CD4-positive, alpha-beta memory T cell (primary cell): ENCODE data around the gene RABEP2. TPM values are rescaled to one million over a fixed set of nuclear protein-coding genes. Genes with fewer than 3 reads are reported as not detected.

Source experiments
- CTCF ChIA-PET: fragments of 350-600 bp; sonication (Branson Sonifier 250); formaldehyde crosslinking; loops from one replicate; lab custom pipeline; 2021; ENCODE audit warnings: inconsistent platforms; ENCODE audit not compliant: partially characterized antibody; lab: Charles Lee
- POLR2A ChIA-PET: fragments of 350-600 bp; sonication (Branson Sonifier 250); formaldehyde crosslinking; loops from one replicate; lab custom pipeline; 2021; ENCODE audit not compliant: partially characterized antibody; lab: Charles Lee
- DNase-seq, 5 donors: peaks; one replicate each; pipeline versions ENCODE4 v3.0.0 to v3.0.0-alpha.2; 2020 to 2022; ENCODE audit warnings: mixed read lengths in 1 of 5
- H3K27ac ChIP-seq: one replicate; pipeline ENCODE4 v1.7.0; 2013; ENCODE audit warnings: low read depth, low read length
- H3K27me3 ChIP-seq: 2 replicates; pipeline ENCODE4 v1.7.0; 2013; ENCODE audit warnings: mild to moderate bottlenecking, low read length, moderate library complexity; ENCODE audit not compliant: insufficient read depth
- H3K36me3 ChIP-seq: 2 replicates; pipeline ENCODE4 v1.7.0; 2013; ENCODE audit warnings: mild to moderate bottlenecking, low read length, moderate library complexity; ENCODE audit not compliant: insufficient read depth
- H3K4me1 ChIP-seq: 2 replicates; pipeline ENCODE4 v1.7.0; 2013; ENCODE audit warnings: mild to moderate bottlenecking, low read length, moderate library complexity; ENCODE audit not compliant: insufficient read depth
- H3K4me3 ChIP-seq, 2 donors: one replicate each; pipeline ENCODE4 v1.7.0; 2013; ENCODE audit warnings: low read length in 2 of 2, mild to moderate bottlenecking in 1 of 2
- H3K9me3 ChIP-seq, 2 donors: one replicate each; pipeline ENCODE4 v1.7.0; 2013; ENCODE audit warnings: low read length in 2 of 2, control low read depth in 1 of 2; ENCODE audit not compliant: control insufficient read depth in 1 of 2
- H3K27ac Mint-ChIP-seq, 7 donors: one replicate each; pipeline ENCODE4 v1.8.0; 2020 to 2021; ENCODE audit warnings: mixed read lengths in 7 of 7, mild to moderate bottlenecking in 6 of 7, inconsistent platforms in 3 of 7, moderate library complexity in 3 of 7
- H3K27me3 Mint-ChIP-seq, 2 donors: one replicate each; pipeline ENCODE4 v1.8.0; 2020 to 2021; ENCODE audit warnings: mixed read lengths in 2 of 2
- H3K36me3 Mint-ChIP-seq, 2 donors: one replicate each; pipeline ENCODE4 v1.8.0; 2020 to 2021; ENCODE audit warnings: mixed read lengths in 2 of 2, inconsistent platforms in 1 of 2, mild to moderate bottlenecking in 1 of 2
- H3K4me1 Mint-ChIP-seq, 4 donors: one replicate each; pipeline ENCODE4 v1.8.0; 2020 to 2021; ENCODE audit warnings: mixed read lengths in 4 of 4, mild to moderate bottlenecking in 1 of 4
- H3K4me3 Mint-ChIP-seq, 8 donors: one replicate each; pipeline ENCODE4 v1.8.0; 2020 to 2021; ENCODE audit warnings: mixed read lengths in 8 of 8, mild to moderate bottlenecking in 7 of 8, moderate library complexity in 6 of 8, inconsistent platforms in 3 of 8
- H3K9me3 Mint-ChIP-seq, 8 donors: one replicate each; pipeline ENCODE4 v1.8.0; 2020 to 2021; ENCODE audit warnings: mixed read lengths in 8 of 8, mild to moderate bottlenecking in 5 of 8, inconsistent platforms in 3 of 8, moderate library complexity in 1 of 8
- intact Hi-C: fragments of 100-400 bp; cut with micrococcal nuclease; formaldehyde crosslinking; loops from one replicate; pipeline ENCODE4 v1.15.1; 2023
- polyA plus RNA-seq, 2 donors: library from polyadenylated mRNA; unstranded; fragments of 300-500 nt; fragmentation: Illumina TruSeq; gene quantifications; one replicate each; pipeline ENCODE4 v1.2.3, GENCODE V29; 2021
- total RNA-seq, 2 experiments: library from RNA; stranded (reverse); gene quantifications; one replicate each; pipeline ENCODE4 v1.2.3, GENCODE V29; 2021

The RABEP2 gene
- total and polyA plus RNA-seq, 4 experiments from 2014 or later = 3.1 to 29.0 (median 15.4) TPM

GRCh38 chr16:28964072-28964471 lies 39.0 kb upstream of the RABEP2 start:
- H3K27ac ChIP-seq = no peak overlapping the region
- peaks cover 0 to 5% (median under 1%) of the 10 kb centered on the region in 4 donors for H3K4me1 Mint-ChIP-seq
- H3K4me3 Mint-ChIP-seq = no peak overlapping the region
- H3K36me3 Mint-ChIP-seq = peaks cover 27 to 62% of the 10 kb centered on the region in 2 donors
- H3K9me3 Mint-ChIP-seq = no peaks in the 10 kb centered on the region
- ChIA-PET POLR2A (no interaction called here), CTCF (interaction anchor here (1.0 to 1.2 kb wide), 2 partner anchors 10 to 14 kb away, joined by 4 to 5 read pairs; partner anchors contain the start of gene SPNS1)
- no peaks in the 10 kb centered on the region for H3K4me1 ChIP-seq
- no peak overlapping the region for H3K27ac Mint-ChIP-seq
- peaks cover 46% of the 10 kb centered on the region for H3K36me3 ChIP-seq
- intact Hi-C loops = no loop called here
- H3K4me3 ChIP-seq = no peak overlapping the region
- H3K27me3 Mint-ChIP-seq = no peaks in the 10 kb centered on the region
- H3K27me3 ChIP-seq = no peaks in the 10 kb centered on the region
- H3K9me3 ChIP-seq = no peaks in the 10 kb centered on the region
- no peak for DNase-seq

- Histone ChIP-seq H3K36me3 (peaks cover 76% of the 10 kb centered on the region), H3K27ac (no peak overlapping the region), H3K4me1 (peaks cover 2% of the 10 kb centered on the region), H3K4me3 (no peak overlapping the region), H3K27me3 (no peaks in the 10 kb centered on the region), H3K9me3 (no peaks in the 10 kb centered on the region)
- peak overlapping the region in 1 of 7 donors; percentile 41 for H3K27ac Mint-ChIP-seq
- H3K36me3 Mint-ChIP-seq = peaks cover 28 to 69% of the 10 kb centered on the region in 2 donors
- CTCF ChIA-PET = interaction anchor here (1.2 to 1.4 kb wide), 3 partner anchors 14 to 19 kb away, joined by 3 to 4 read pairs (median 3); no protein-coding TSS in a partner anchor
- H3K9me3 Mint-ChIP-seq = no peaks in the 10 kb centered on the region
- H3K4me3 Mint-ChIP-seq = no peak overlapping the region
- H3K4me1 Mint-ChIP-seq = peaks cover 2 to 8% (median 5%) of the 10 kb centered on the region in 4 donors
- DNase-seq = no peak
- no peaks in the 10 kb centered on the region for H3K27me3 Mint-ChIP-seq
- intact Hi-C loops = no loop called here
- POLR2A ChIA-PET = interaction anchor here (0.6 kb wide), 1 partner anchor 15 kb away, joined by 4 read pairs; no protein-coding TSS in a partner anchor
Measured at GRCh38 chr16:28958836-28959235, 33.8 kb upstream of the RABEP2 start.

GRCh38 chr16:28958216-28958615 lies 33.2 kb upstream of the RABEP2 start:
- Mint-ChIP-seq H3K9me3 (no peaks in the 10 kb centered on the region), H3K27me3 (no peaks in the 10 kb centered on the region), H3K36me3 (peaks cover 24 to 66% of the 10 kb centered on the region in 2 donors), H3K27ac (peak overlapping the region in 2 of 7 donors; percentile 41 to 66), H3K4me1 (peaks cover 2 to 12% (median 10%) of the 10 kb centered on the region in 4 donors), H3K4me3 (no peak overlapping the region)
- no peak for DNase-seq
- peaks cover 72% of the 10 kb centered on the region for H3K36me3 ChIP-seq
- no peaks in the 10 kb centered on the region for H3K9me3 ChIP-seq
- no peaks in the 10 kb centered on the region for H3K27me3 ChIP-seq
- CTCF ChIA-PET = interaction anchor here (1.2 to 1.4 kb wide), 3 partner anchors 13 to 20 kb away, joined by 3 to 4 read pairs (median 3); no protein-coding TSS in a partner anchor
- intact Hi-C loops = no loop called here
- H3K27ac ChIP-seq = no peak overlapping the region
- no peak overlapping the region for H3K4me3 ChIP-seq
- H3K4me1 ChIP-seq = peaks cover 7% of the 10 kb centered on the region
- POLR2A ChIA-PET = interaction anchor here (0.6 kb wide), 1 partner anchor 16 kb away, joined by 4 read pairs; no protein-coding TSS in a partner anchor

DNA sequence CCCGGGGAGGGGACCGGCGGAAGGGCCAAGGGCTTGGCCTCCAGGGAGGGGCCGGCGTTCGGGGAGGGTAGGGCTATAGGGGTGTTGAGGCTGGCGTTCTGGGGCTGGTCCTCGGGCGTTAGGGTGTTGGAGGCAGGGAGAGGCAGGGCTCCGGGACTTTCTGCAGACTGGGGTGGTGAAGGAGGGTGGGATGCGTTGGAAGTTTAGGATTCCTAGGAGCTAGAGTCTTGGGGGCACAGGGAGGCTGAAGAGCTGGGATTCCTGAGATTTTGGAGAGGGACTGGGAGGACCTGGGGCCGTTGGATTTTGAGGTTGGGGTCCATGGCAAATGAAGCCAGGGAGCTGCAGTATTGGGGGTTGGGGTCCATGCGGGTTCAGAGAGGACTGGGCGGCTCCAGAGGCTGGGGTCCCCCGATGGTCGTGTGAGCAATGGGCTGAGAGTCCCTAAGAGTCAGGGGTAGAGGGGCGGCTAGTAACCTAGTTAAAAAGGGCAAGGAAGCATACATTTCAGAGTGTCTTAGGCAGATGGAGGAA lies 26.4 kb upstream of the RABEP2 start:
- H3K4me3 ChIP-seq = peak overlapping the region; percentile 12 to 66
- ChIA-PET CTCF (interaction anchor here (0.7 to 1.5 kb wide), 2 partner anchors 22 to 26 kb away, joined by 3 to 4 read pairs; no protein-coding TSS in a partner anchor), POLR2A (interaction anchor here (0.7 to 2.8 kb wide), 8 partner anchors 22 to 123 kb away, joined by 3 to 19 read pairs (median 4); partner anchors contain the start of gene RABEP2)
- Mint-ChIP-seq H3K36me3 (peaks cover 7 to 27% of the 10 kb centered on the region in 2 donors), H3K27ac (peak overlapping the region; percentile 66 to 92 (median 90)), H3K9me3 (no peaks in the 10 kb centered on the region), H3K4me1 (peaks cover 12 to 38% (median 27%) of the 10 kb centered on the region in 4 donors), H3K27me3 (no peaks in the 10 kb centered on the region), H3K4me3 (peak overlapping the region; percentile 89 to 99 (median 96))
- H3K9me3 ChIP-seq = no peaks in the 10 kb centered on the region
- H3K27ac ChIP-seq = peak overlapping the region; percentile 70
- intact Hi-C loops = loop anchor here (2.0 kb wide), 1 partner anchor 33 kb away; the partner anchor contains the start of gene LAT
- DNase-seq = no peak
- peaks cover 25% of the 10 kb centered on the region for H3K4me1 ChIP-seq
- no peaks in the 10 kb centered on the region for H3K27me3 ChIP-seq
- H3K36me3 ChIP-seq = peaks cover 28% of the 10 kb centered on the region

DNA sequence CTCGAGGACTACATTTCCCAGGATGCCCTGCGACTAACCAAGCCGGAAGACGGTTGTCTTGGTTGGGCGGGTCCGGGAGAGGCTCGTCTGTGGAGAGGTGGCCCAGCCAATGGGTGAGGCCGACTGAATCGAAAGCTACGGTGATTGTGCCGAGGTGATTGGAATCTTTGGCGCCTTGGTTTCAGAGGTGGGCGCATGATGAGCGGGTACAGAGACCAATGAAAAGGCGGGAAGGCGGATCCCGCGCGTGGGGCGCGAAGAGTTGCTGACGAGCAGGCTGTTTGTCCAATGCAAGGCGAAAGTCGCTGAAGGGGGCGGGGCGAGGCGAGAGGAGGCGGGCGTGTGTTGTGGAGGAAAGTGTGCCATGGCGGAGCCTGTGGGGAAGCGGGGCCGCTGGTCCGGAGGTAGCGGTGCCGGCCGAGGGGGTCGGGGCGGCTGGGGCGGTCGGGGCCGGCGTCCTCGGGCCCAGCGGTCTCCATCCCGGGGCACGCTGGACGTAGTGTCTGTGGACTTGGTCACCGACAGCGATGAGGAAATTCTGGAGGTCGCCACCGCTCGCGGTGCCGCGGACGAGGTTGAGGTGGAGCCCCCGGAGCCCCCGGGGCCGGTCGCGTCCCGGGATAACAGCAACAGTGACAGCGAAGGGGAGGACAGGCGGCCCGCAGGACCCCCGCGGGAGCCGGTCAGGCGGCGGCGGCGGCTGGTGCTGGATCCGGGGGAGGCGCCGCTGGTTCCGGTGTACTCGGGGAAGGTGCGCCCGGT lies 25.8 kb upstream of the RABEP2 start, which contains the start of gene NFATC2IP:
Gene NFATC2IP, plus strand, starts transcription at position 290 of the 762 bp plus-strand sequence. Its CDS starts 75 bp downstream, at position 365.
- H3K4me1 Mint-ChIP-seq = peaks cover 14 to 40% (median 29%) of the 10 kb centered on the region in 4 donors
- peaks cover 22% of the 10 kb centered on the region for H3K36me3 ChIP-seq
- H3K4me3 Mint-ChIP-seq = peak within 1 kb of the TSS; percentile 93 to 99 (median 96)
- peak; percentile 99 to 100 (median 100) for DNase-seq
- H3K9me3 ChIP-seq = no peaks in the 10 kb centered on the region
- H3K9me3 Mint-ChIP-seq = no peaks in the 10 kb centered on the region
- H3K27ac Mint-ChIP-seq = peak within 1 kb of the TSS; percentile 68 to 96 (median 93)
- peak within 1 kb of the TSS; percentile 70 for H3K27ac ChIP-seq
- H3K27me3 ChIP-seq = no peaks in the 10 kb centered on the region
- POLR2A ChIA-PET = interaction anchor here (0.7 to 2.8 kb wide), 15 partner anchors 14 to 128 kb away, joined by 3 to 19 read pairs (median 4); partner anchors contain the start of genes ATP2A1, ATXN2L, LAT and RABEP2
- CTCF ChIA-PET = interaction anchor here (0.9 to 1.0 kb wide), 2 partner anchors 80 to 129 kb away, joined by 3 read pairs; no protein-coding TSS in a partner anchor
- peaks cover 28% of the 10 kb centered on the region for H3K4me1 ChIP-seq
- intact Hi-C loops = loop anchor here (1.0 to 2.0 kb wide), 5 partner anchors 23 to 129 kb away; partner anchors contain the start of genes ATXN2L, LAT, RABEP2 and SPNS1
- H3K4me3 ChIP-seq = peak within 1 kb of the TSS; percentile 12 to 66
- H3K27me3 Mint-ChIP-seq = no peaks in the 10 kb centered on the region
- H3K36me3 Mint-ChIP-seq = peaks cover 3 to 22% of the 10 kb centered on the region in 2 donors

DNA sequence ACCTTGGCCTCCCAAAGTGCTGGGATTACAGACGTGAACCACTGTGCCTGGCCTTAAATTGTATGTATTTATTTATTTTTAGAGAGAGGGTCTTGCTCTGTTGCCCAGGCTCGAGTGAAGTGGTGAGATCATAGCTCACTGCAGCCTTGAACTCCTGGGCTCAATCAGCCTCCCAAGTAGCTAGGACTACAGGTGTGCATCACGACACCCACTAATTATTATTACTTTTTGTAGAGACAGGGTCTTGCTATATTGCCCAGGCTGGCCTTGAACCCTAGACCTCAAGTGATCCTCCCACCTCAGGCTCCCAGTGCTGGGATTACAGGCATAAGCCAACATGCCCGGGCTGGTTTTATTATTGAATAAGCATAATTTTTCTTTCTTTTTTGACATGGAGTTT lies 21.6 kb upstream of the RABEP2 start:
- H3K4me1 ChIP-seq = peaks cover 13% of the 10 kb centered on the region
- intact Hi-C loops = no loop called here
- Mint-ChIP-seq H3K27me3 (no peaks in the 10 kb centered on the region), H3K27ac (no peak overlapping the region), H3K9me3 (peaks cover 0 to 2% (median 0%) of the 10 kb centered on the region in 8 donors), H3K36me3 (peaks cover 0 to 4% of the 10 kb centered on the region in 2 donors), H3K4me1 (peaks cover 13 to 21% (median 17%) of the 10 kb centered on the region in 4 donors), H3K4me3 (no peak overlapping the region)
- no peaks in the 10 kb centered on the region for H3K27me3 ChIP-seq
- CTCF ChIA-PET = interaction anchor here (1.0 to 1.4 kb wide), 3 partner anchors 7 to 32 kb away, joined by 3 read pairs; no protein-coding TSS in a partner anchor
- POLR2A ChIA-PET = no interaction called here
- DNase-seq = no peak
- H3K27ac ChIP-seq = no peak overlapping the region
- H3K4me3 ChIP-seq = no peak overlapping the region
- H3K9me3 ChIP-seq = no peaks in the 10 kb centered on the region
- H3K36me3 ChIP-seq = no peaks in the 10 kb centered on the region
